GM12891 (cell line): ENCODE data around the gene BMF.

Experiments used
- DNase-seq: peaks from one replicate; pipeline ENCODE4 v3.0.0; 2011; ENCODE audit warnings: low spot score; ENCODE audit not compliant: insufficient read length
- FAIRE-seq: peaks from 2 replicates; lab custom pipeline; 2011; peaks lifted over from hg19 to GRCh38; lab: Jason Lieb, UNC
- PAX5 ChIP-seq: IDR thresholded peaks from 2 replicates; pipeline ENCODE4 v1.6.1; 2011; ENCODE audit warnings: low read length, moderate library complexity, mild to moderate bottlenecking; ENCODE audit not compliant: insufficient read depth, severe bottlenecking
- POLR2A ChIP-seq: IDR thresholded peaks from 2 replicates; pipeline ENCODE4 v1.6.1; 2011; ENCODE audit warnings: low read depth, low read length, control low read depth
- POLR2AphosphoS5 ChIP-seq: IDR thresholded peaks from 2 replicates; pipeline ENCODE4 v1.6.1; 2011; ENCODE audit warnings: low read depth, low read length, control low read depth
- POU2F2 ChIP-seq: IDR thresholded peaks from 2 replicates; pipeline ENCODE4 v1.6.1; 2011; ENCODE audit warnings: low read depth, mild to moderate bottlenecking, control low read depth, low read length, moderate library complexity
- SPI1 ChIP-seq: IDR thresholded peaks from 2 replicates; pipeline ENCODE4 v1.6.1; 2011; ENCODE audit warnings: low read depth, low read length, control low read depth
- TAF1 ChIP-seq: IDR thresholded peaks from 2 replicates; pipeline ENCODE4 v1.6.1; 2011; ENCODE audit warnings: low read depth, low read length, control low read depth

BMF gene

GRCh38 chr15:40112789-40113188 is 4.1 kb upstream of the BMF start:
- TF ChIP-seq POLR2AphosphoS5: no peak
- TF ChIP-seq PAX5: no peak
- TF ChIP-seq POU2F2: no peak
- FAIRE-seq: peak; percentile 35
- DNase-seq: no peak

GRCh38 chr15:40111888-40112287 is 3.2 kb upstream of the BMF start:
- no peak for TF ChIP-seq TAF1
- no peak for TF ChIP-seq POLR2AphosphoS5
- no peak for TF ChIP-seq POU2F2
- no peak for TF ChIP-seq POLR2A
- TF ChIP-seq PAX5: no peak
- TF ChIP-seq SPI1: no peak
- no peak for DNase-seq
- FAIRE-seq: no peak

- no peak for TF ChIP-seq PAX5
- TF ChIP-seq TAF1: no peak
- TF ChIP-seq POLR2A: no peak
- TF ChIP-seq POLR2AphosphoS5: no peak
- TF ChIP-seq POU2F2: no peak
- no peak for TF ChIP-seq SPI1
- DNase-seq (no peak), FAIRE-seq (no peak)
Observed at GRCh38 chr15:40110866-40111550, 2.3 kb upstream of the BMF start.

GRCh38 chr15:40108061-40108854 is 421 bp downstream of the BMF start:
- TF ChIP-seq POLR2A (no peak), TAF1 (0 out of 2 replicates have a peak, but pooled peaks have one; percentile 19)
- no peak for DNase-seq
- no peak for FAIRE-seq

- TF ChIP-seq SPI1 (peak; percentile 91), POU2F2 (peak; percentile 74; the same call in 1 of the 2 replicates), POLR2AphosphoS5 (no peak), TAF1 (no peak)
- DNase-seq: no peak
- FAIRE-seq: peak; percentile 79
Observed at GRCh38 chr15:40106203-40107161, 2.2 kb downstream of the BMF start.

- DNase-seq: no peak
- FAIRE-seq: peak; percentile 50
- TF ChIP-seq POLR2AphosphoS5 (peak; percentile 83), PAX5 (no peak), TAF1 (no peak), POLR2A (peak; percentile 68), SPI1 (no peak), POU2F2 (no peak)
Observed at GRCh38 chr15:40105517-40106202, 3.0 kb downstream of the BMF start.

GRCh38 chr15:40104865-40105516 is 3.7 kb downstream of the BMF start:
- TF ChIP-seq SPI1 (peak; percentile 92), POLR2AphosphoS5 (no peak), TAF1 (no peak; the same call in 1 of the 2 replicates), PAX5 (no peak), POU2F2 (no peak), POLR2A (no peak)
- peak; percentile 54 for FAIRE-seq
- DNase-seq: peak; percentile 53

- TF ChIP-seq POU2F2: no peak
- TF ChIP-seq TAF1: no peak
- no peak for TF ChIP-seq POLR2A
- TF ChIP-seq PAX5: no peak
- no peak for TF ChIP-seq POLR2AphosphoS5
- TF ChIP-seq SPI1: no peak
- no peak for FAIRE-seq
- no peak for DNase-seq
Observed at GRCh38 chr15:40104296-40104864, 4.3 kb downstream of the BMF start.
